ENCODE data around the gene VWF.

The VWF gene

GRCh38 chr12:5899675-5900074 is 224.8 kb downstream of the VWF start:
- H3K27me3 ChIP-seq (ENCODE audit: control insufficient read depth, insufficient read depth, low read length), result no peaks in the 10 kb centered on the region
- no peak overlapping the region for H3K9ac ChIP-seq (ENCODE audit: low read length)
- no peaks in the 10 kb centered on the region for H3K4me1 ChIP-seq (ENCODE audit: control insufficient read depth, insufficient read depth, low read length)
- H3K36me3 ChIP-seq (ENCODE audit: control insufficient read depth, insufficient read depth, low read length), result no peaks in the 10 kb centered on the region
- no peaks in the 10 kb centered on the region for H3K9me3 ChIP-seq (ENCODE audit: control insufficient read depth, low read length)
- H3K4me3 ChIP-seq (ENCODE audit: low read length), result no peak overlapping the region

GRCh38 chr12:5898874-5899273 is 225.6 kb downstream of the VWF start:
- Histone ChIP-seq H3K36me3 (ENCODE audit: control insufficient read depth, insufficient read depth, low read length) (no peaks in the 10 kb centered on the region), H3K9me3 (ENCODE audit: control insufficient read depth, low read length) (no peaks in the 10 kb centered on the region), H3K27me3 (ENCODE audit: control insufficient read depth, insufficient read depth, low read length) (no peaks in the 10 kb centered on the region), H3K4me1 (ENCODE audit: control insufficient read depth, insufficient read depth, low read length) (no peaks in the 10 kb centered on the region), H3K9ac (ENCODE audit: low read length) (no peak overlapping the region), H3K4me3 (ENCODE audit: low read length) (no peak overlapping the region)
